DMS153 (cell line): ENCODE data around the gene CDKN1A.

Source experiments
- DNase-seq: peaks from one replicate; lab custom pipeline; 2025; lab: John Stamatoyannopoulos, UW

Gene CDKN1A

GRCh38 chr6:36656441-36656840 is 22.1 kb upstream of the CDKN1A start:
- DNase-seq, result no peak

- no peak for DNase-seq
Observed at GRCh38 chr6:36657271-36657670, 21.2 kb upstream of the CDKN1A start.

- no peak for DNase-seq
Observed at GRCh38 chr6:36657942-36658544, 20.5 kb upstream of the CDKN1A start.

- no peak for DNase-seq
Observed at GRCh38 chr6:36659271-36659670, 19.2 kb upstream of the CDKN1A start.

GRCh38 chr6:36660771-36661471 is 17.6 kb upstream of the CDKN1A start:
- no peak for DNase-seq

- DNase-seq, result no peak
Observed at GRCh38 chr6:36662380-36662779, 16.1 kb upstream of the CDKN1A start.

- DNase-seq, result no peak
Observed at GRCh38 chr6:36662827-36663256, 15.7 kb upstream of the CDKN1A start.

- no peak for DNase-seq
Observed at GRCh38 chr6:36663504-36664446, 14.7 kb upstream of the CDKN1A start.

- no peak for DNase-seq
Observed at GRCh38 chr6:36665180-36665579, 13.3 kb upstream of the CDKN1A start.

GRCh38 chr6:36666287-36666686 is 12.2 kb upstream of the CDKN1A start:
- no peak for DNase-seq

GRCh38 chr6:36666826-36667591 is 11.5 kb upstream of the CDKN1A start:
- DNase-seq, result peak; percentile 73

GRCh38 chr6:36668591-36668990 is 9.9 kb upstream of the CDKN1A start:
- no peak for DNase-seq

- no peak for DNase-seq
Observed at GRCh38 chr6:36669002-36669401, 9.5 kb upstream of the CDKN1A start.

GRCh38 chr6:36670271-36670670 is 8.2 kb upstream of the CDKN1A start:
- DNase-seq, result no peak

GRCh38 chr6:36671687-36672375 is 6.7 kb upstream of the CDKN1A start:
- no peak for DNase-seq

- no peak for DNase-seq
Observed at GRCh38 chr6:36673882-36674281, 4.6 kb upstream of the CDKN1A start.

GRCh38 chr6:36674942-36675341 is 3.6 kb upstream of the CDKN1A start:
- no peak for DNase-seq

- peak; percentile 6 for DNase-seq
Observed at GRCh38 chr6:36676141-36677058, 2.1 kb upstream of the CDKN1A start.

- DNase-seq, result no peak
Observed at GRCh38 chr6:36677059-36677749, 1.3 kb upstream of the CDKN1A start.
